GM12873 (cell line): Measurements from ENCODE around the gene NR2C2AP.

Experiments
- TF ChIP-seq, protein P1 (sequence below): IDR thresholded peaks from 2 replicates; pipeline ENCODE4 v1.5.1; 2012; ENCODE audit warnings: low read depth, mild to moderate bottlenecking, moderate library complexity, low read length, control low read depth; ENCODE audit not compliant: insufficient read depth; ENCODE audit errors: missing control alignments

Gene NR2C2AP

GRCh38 chr19:19193926-19194325 is 9.3 kb downstream of the NR2C2AP start:
- TF ChIP-seq, protein P1, sequence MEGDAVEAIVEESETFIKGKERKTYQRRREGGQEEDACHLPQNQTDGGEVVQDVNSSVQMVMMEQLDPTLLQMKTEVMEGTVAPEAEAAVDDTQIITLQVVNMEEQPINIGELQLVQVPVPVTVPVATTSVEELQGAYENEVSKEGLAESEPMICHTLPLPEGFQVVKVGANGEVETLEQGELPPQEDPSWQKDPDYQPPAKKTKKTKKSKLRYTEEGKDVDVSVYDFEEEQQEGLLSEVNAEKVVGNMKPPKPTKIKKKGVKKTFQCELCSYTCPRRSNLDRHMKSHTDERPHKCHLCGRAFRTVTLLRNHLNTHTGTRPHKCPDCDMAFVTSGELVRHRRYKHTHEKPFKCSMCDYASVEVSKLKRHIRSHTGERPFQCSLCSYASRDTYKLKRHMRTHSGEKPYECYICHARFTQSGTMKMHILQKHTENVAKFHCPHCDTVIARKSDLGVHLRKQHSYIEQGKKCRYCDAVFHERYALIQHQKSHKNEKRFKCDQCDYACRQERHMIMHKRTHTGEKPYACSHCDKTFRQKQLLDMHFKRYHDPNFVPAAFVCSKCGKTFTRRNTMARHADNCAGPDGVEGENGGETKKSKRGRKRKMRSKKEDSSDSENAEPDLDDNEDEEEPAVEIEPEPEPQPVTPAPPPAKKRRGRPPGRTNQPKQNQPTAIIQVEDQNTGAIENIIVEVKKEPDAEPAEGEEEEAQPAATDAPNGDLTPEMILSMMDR = no peak

DNA sequence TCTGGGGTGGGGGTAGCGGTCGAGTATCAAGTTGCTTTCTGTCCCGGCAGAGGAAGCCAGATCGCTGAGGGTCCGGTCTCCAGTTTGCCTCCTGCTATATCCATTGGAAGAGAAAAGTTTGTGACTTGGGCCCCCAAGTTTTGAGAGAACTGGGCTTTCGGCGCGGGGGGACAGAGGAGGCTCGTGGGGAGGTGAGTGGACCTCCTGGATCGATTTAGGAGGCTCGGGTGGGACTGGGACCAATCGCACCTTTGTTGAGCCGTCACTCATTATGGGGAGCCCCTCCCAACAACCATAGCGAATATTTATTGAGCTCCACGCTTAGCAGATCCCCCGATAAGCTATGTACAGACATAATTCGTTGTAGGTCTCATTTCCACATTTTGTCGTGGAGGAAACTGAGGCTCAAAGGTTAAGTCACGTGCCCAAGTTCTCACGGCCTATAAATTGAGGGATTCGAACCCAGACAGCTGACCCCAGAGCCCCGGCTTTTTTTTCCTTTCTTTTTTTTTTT is 10.2 kb downstream of the NR2C2AP start:
- TF ChIP-seq, protein P1 = no peak

GRCh38 chr19:19192078-19192882 is 10.9 kb downstream of the NR2C2AP start, which contains the start of the genes BORCS8 and RFXANK:
Gene BORCS8 (minus strand): TSS chr19:19192152. CDS start chr19:19192117, 35 bp downstream.
Gene RFXANK (plus strand): TSS chr19:19192258. CDS start chr19:19193947, 1,689 bp downstream.
- TF ChIP-seq, protein P1 = no peak

GRCh38 chr19:19191768-19192077 is 11.5 kb downstream of the NR2C2AP start:
- TF ChIP-seq, protein P1 = no peak

DNA sequence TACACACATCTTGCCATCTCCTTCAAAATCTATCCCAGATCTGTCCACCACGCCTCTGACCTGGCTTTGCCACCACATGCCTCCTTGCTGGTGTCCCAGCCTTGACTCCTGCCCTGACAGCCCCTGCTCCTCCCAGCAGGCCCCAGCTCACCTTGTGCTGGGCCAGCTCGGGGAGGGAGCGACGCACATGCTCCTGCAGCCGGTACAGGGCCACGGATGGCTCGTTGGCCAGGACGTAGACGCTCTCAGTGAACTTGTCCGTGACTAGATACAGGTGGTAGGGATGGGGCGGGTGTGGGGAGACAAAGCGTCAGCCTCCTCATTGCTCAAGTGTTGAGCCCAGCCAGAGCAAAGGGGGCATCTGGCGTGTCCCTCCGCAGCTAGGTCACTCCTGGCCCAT is 16.5 kb downstream of the NR2C2AP start:
- TF ChIP-seq, protein P1 = no peak

DNA sequence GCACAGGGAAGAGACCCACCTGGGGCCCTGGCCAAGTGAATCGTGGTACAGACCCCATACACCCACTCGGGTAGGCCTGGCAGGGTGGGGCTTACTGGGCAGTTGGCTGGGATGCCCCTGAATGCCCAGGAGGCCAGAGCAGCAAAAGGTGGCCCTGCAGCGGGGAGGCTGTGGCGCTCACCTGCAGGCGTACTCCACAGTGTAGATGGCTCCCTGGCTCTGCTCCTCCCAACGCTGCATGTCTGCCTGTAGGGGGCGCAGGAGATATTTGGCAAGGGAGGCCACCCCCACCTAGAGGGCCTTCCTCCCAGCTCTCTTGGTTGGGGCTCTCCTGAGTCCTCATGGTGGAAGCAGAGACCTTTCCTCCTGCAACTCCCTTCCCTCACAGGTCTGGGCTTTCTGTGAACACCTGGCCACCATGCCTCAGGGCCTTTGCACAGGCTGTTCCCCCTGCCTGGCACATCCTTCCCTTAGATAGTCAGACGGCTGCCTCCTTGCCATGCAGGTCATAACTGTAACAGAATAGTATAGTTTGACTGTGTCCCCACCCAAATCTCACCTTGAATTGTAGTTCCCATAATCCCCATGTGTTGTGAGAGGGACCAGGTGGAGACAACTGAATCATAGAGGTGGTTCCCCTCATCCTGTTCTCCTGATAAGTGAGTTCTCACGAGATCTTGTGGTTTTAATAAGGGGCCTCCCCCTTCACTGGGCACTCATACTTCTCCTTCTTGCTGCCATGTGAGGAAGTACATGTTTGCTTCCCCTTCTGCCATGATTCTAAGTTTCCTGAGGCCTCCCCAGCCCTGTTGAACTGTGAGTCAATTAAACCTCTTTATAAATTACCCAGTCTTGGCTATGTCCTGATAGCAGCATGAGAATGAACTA is 17.1 kb downstream of the NR2C2AP start:
- TF ChIP-seq, protein P1 = peak; percentile 86

DNA sequence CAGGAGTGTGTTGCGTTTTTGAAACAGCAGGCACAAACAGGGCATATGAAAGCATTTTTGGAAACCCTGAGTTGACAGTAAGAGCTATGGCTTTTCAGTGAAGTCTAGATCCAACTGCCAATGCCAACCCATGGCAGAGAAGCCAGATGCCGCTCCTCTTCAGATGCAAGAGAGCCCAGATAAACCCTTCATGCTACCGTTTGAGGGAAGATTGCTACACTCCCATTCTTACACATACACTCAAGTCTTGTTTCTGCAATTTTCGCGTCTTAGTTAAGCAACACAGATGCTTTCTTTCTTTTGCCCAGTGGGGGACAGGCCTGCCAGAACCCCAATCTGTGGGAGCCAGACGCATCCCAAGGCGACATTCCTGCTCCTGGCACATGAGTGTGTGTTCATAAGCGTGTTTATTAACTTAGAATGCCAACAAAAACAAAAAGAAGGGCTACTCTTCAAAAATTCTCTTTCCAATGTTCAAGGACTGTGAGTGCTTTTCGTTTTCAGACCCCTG is 21.7 kb downstream of the NR2C2AP start:
- TF ChIP-seq, protein P1 = no peak
